Measurements from ENCODE around the gene MBTD1. TPM values are rescaled to one million over a fixed set of nuclear protein-coding genes. Genes with fewer than 3 reads are reported as not detected.
"Not testable (repeated sequence)": the region's sequence is repeated elsewhere in the genome, so short reads cannot be mapped to it uniquely, and the experiment has no call there.

Gene MBTD1
- total RNA-seq, 3 donors from 2014 or later = 19.4 to 34.5 (median 24.9) TPM

GRCh38 chr17:51228161-51228560, 31.7 kb downstream of the MBTD1 start:
- intact Hi-C loops (cut with DNase I; ENCODE audit: low total_unique reads) = no loop called here
- no peaks in the 10 kb centered on the region for H3K9me3 ChIP-seq
- H3K27me3 ChIP-seq = no peaks in the 10 kb centered on the region
- no peaks in the 10 kb centered on the region for H3K4me1 ChIP-seq
- no peak overlapping the region for H3K4me3 ChIP-seq
- H3K27ac ChIP-seq = peak overlapping the region in 1 of 2 donors; percentile 61
- H3K36me3 ChIP-seq = no peaks in the 10 kb centered on the region
- TF ChIP-seq POLR2A (IDR thresholded peaks at IDR 0.05) (no peak), CTCF (IDR thresholded peaks at IDR 0.05) (no peak), POLR2AphosphoS5 (IDR thresholded peaks at IDR 0.05) (no peak)
- DNase-seq (ENCODE audit: low spot score in 2 of 2) = no peak

GRCh38 chr17:51225523-51225922, 34.3 kb downstream of the MBTD1 start:
- DNase-seq (ENCODE audit: low spot score in 2 of 2); H3K36me3 ChIP-seq; H3K4me1 ChIP-seq; H3K9me3 ChIP-seq; intact Hi-C loops (cut with DNase I; ENCODE audit: low total_unique reads); H3K27ac ChIP-seq; H3K4me3 ChIP-seq; H3K27me3 ChIP-seq: not testable (repeated sequence)

- H3K4me3 ChIP-seq = no peak overlapping the region
- no peaks in the 10 kb centered on the region for H3K4me1 ChIP-seq
- no peak for DNase-seq (ENCODE audit: low spot score in 2 of 2)
- peak overlapping the region in 1 of 2 donors; percentile 25 for H3K27ac ChIP-seq
- intact Hi-C loops (cut with DNase I; ENCODE audit: low total_unique reads) = no loop called here
- H3K27me3 ChIP-seq = no peaks in the 10 kb centered on the region
- TF ChIP-seq CTCF (IDR thresholded peaks at IDR 0.05) (no peak), POLR2AphosphoS5 (IDR thresholded peaks at IDR 0.05) (no peak), POLR2A (IDR thresholded peaks at IDR 0.05) (no peak)
- no peaks in the 10 kb centered on the region for H3K36me3 ChIP-seq
- no peaks in the 10 kb centered on the region for H3K9me3 ChIP-seq
Observed at GRCh38 chr17:51224402-51225262, 35.2 kb downstream of the MBTD1 start.

- H3K27me3 ChIP-seq = no peaks in the 10 kb centered on the region
- no peak for DNase-seq (ENCODE audit: low spot score in 2 of 2)
- H3K27ac ChIP-seq = no peak overlapping the region
- intact Hi-C loops (cut with DNase I; ENCODE audit: low total_unique reads) = no loop called here
- H3K9me3 ChIP-seq = no peaks in the 10 kb centered on the region
- no peaks in the 10 kb centered on the region for H3K4me1 ChIP-seq
- H3K4me3 ChIP-seq = no peak overlapping the region
- no peak for TF ChIP-seq POLR2AphosphoS5 (IDR thresholded peaks at IDR 0.05)
- TF ChIP-seq POLR2A (IDR thresholded peaks at IDR 0.05) = no peak
- TF ChIP-seq CTCF (IDR thresholded peaks at IDR 0.05) = no peak
- no peaks in the 10 kb centered on the region for H3K36me3 ChIP-seq
Observed at GRCh38 chr17:51221322-51221721, 38.5 kb downstream of the MBTD1 start.

- DNase-seq (ENCODE audit: low spot score in 2 of 2) = no peak
- TF ChIP-seq CTCF (IDR thresholded peaks at IDR 0.05) (no peak), POLR2AphosphoS5 (IDR thresholded peaks at IDR 0.05) (no peak), POLR2A (IDR thresholded peaks at IDR 0.05) (no peak)
- Histone ChIP-seq H3K9me3 (no peaks in the 10 kb centered on the region), H3K27ac (no peak overlapping the region), H3K36me3 (peaks cover 7% of the 10 kb centered on the region), H3K27me3 (no peaks in the 10 kb centered on the region), H3K4me3 (no peak overlapping the region), H3K4me1 (no peaks in the 10 kb centered on the region)
- intact Hi-C loops (cut with DNase I; ENCODE audit: low total_unique reads) = no loop called here
Observed at GRCh38 chr17:51217946-51218345, 41.9 kb downstream of the MBTD1 start.

Measured in breast epithelium (tissue), 4 donors.